Measurements from ENCODE around the gene ARL17B. TPM values are rescaled to one million over a fixed set of nuclear protein-coding genes. Genes with fewer than 3 reads are reported as not detected.
"Not testable (repeated sequence)": the region's sequence is repeated elsewhere in the genome, so short reads cannot be mapped to it uniquely, and the experiment has no call there.

Gene ARL17B
- total and polyA plus RNA-seq, 2 donors (not counting 1 experiment from before 2014, with no cell fraction given): 6.1 to 6.9 TPM

DNA sequence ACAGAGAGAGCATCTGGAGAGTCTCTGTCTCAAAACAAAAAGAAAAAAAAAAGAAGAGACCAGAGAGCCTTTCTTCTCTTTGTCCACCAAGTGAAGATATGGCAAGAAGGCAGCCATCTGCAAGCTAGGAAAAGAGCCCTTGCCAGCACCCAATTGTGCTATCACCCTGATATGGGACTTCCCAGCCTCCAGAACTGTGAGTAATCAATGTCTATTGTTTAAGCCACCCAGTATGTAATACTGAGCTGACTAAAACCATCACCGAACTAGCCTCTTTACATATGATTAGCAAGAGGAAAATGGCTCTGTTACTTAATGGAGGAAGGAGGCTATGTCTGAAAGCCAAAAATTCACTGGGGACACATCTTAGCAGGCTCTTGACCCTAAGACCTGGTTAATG is 105.2 kb downstream of the ARL17B start:
- H3K27me3 ChIP-seq (ENCODE audit: control insufficient read depth, insufficient read depth, low read length); H3K36me3 ChIP-seq (ENCODE audit: control insufficient read depth, insufficient read depth, low read length); H3K79me2 ChIP-seq (ENCODE audit: control insufficient read depth, insufficient read depth, low read length); H3K4me2 ChIP-seq (ENCODE audit: extremely low read depth, insufficient read depth, low read length); H3K27ac ChIP-seq (ENCODE audit: insufficient read depth, low read length); H3K4me3 ChIP-seq (replicated peaks in 1 of 4; ENCODE audit: control extremely low read depth in 1 of 4, insufficient read depth in 1 of 4, low read depth in 3 of 4, low read length in 4 of 4); H3K4me1 ChIP-seq (ENCODE audit: control insufficient read depth, extremely low read depth, insufficient read depth, low read length); DNase-seq (ENCODE audit: low read depth in 2 of 2); H3K9me3 ChIP-seq (ENCODE audit: control insufficient read depth, insufficient read depth, low read depth, low read length); H3K9ac ChIP-seq (ENCODE audit: insufficient read depth, low read length); H4K20me1 ChIP-seq (ENCODE audit: control insufficient read depth, extremely low read depth, insufficient read depth, low read length); H2AFZ ChIP-seq (ENCODE audit: low read length): not testable (repeated sequence)

DNA sequence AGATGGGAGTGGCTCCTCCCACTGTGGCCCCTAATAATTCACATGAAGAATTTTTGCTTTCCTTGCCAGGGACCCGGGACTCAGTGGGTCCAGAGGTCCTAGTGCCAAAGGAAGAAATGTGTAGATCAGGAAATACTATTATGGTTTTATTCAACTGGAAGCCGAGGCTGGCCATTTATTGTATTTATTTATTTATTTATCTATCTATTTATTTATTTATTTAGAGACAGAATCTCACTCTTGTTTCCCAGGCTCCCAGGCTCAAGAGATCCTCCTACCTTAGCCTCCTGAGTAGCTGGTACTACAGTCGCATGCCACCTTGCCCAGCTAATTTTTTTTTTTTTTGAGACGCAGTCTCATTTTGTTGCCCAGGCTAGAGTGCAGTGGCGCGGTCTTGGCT is 107.4 kb downstream of the ARL17B start:
- not testable (repeated sequence) for H3K27ac ChIP-seq (ENCODE audit: insufficient read depth, low read length); H3K4me3 ChIP-seq (replicated peaks in 1 of 4; ENCODE audit: control extremely low read depth in 1 of 4, insufficient read depth in 1 of 4, low read depth in 3 of 4, low read length in 4 of 4); H4K20me1 ChIP-seq (ENCODE audit: control insufficient read depth, extremely low read depth, insufficient read depth, low read length); DNase-seq (ENCODE audit: low read depth in 2 of 2); H3K79me2 ChIP-seq (ENCODE audit: control insufficient read depth, insufficient read depth, low read length); H2AFZ ChIP-seq (ENCODE audit: low read length); H3K4me1 ChIP-seq (ENCODE audit: control insufficient read depth, extremely low read depth, insufficient read depth, low read length); H3K4me2 ChIP-seq (ENCODE audit: extremely low read depth, insufficient read depth, low read length); H3K9me3 ChIP-seq (ENCODE audit: control insufficient read depth, insufficient read depth, low read depth, low read length); H3K27me3 ChIP-seq (ENCODE audit: control insufficient read depth, insufficient read depth, low read length); H3K9ac ChIP-seq (ENCODE audit: insufficient read depth, low read length); H3K36me3 ChIP-seq (ENCODE audit: control insufficient read depth, insufficient read depth, low read length)

- not testable (repeated sequence) for H3K36me3 ChIP-seq (ENCODE audit: control insufficient read depth, insufficient read depth, low read length); H3K9ac ChIP-seq (ENCODE audit: insufficient read depth, low read length); H3K27me3 ChIP-seq (ENCODE audit: control insufficient read depth, insufficient read depth, low read length); H3K4me2 ChIP-seq (ENCODE audit: extremely low read depth, insufficient read depth, low read length); H3K4me1 ChIP-seq (ENCODE audit: control insufficient read depth, extremely low read depth, insufficient read depth, low read length); H4K20me1 ChIP-seq (ENCODE audit: control insufficient read depth, extremely low read depth, insufficient read depth, low read length); H3K27ac ChIP-seq (ENCODE audit: insufficient read depth, low read length); H3K9me3 ChIP-seq (ENCODE audit: control insufficient read depth, insufficient read depth, low read depth, low read length); H3K79me2 ChIP-seq (ENCODE audit: control insufficient read depth, insufficient read depth, low read length); H3K4me3 ChIP-seq (replicated peaks in 1 of 4; ENCODE audit: control extremely low read depth in 1 of 4, insufficient read depth in 1 of 4, low read depth in 3 of 4, low read length in 4 of 4); H2AFZ ChIP-seq (ENCODE audit: low read length)
- peak; percentile 13 to 50 for DNase-seq (ENCODE audit: low read depth in 2 of 2)
- TF ChIP-seq, protein P1, sequence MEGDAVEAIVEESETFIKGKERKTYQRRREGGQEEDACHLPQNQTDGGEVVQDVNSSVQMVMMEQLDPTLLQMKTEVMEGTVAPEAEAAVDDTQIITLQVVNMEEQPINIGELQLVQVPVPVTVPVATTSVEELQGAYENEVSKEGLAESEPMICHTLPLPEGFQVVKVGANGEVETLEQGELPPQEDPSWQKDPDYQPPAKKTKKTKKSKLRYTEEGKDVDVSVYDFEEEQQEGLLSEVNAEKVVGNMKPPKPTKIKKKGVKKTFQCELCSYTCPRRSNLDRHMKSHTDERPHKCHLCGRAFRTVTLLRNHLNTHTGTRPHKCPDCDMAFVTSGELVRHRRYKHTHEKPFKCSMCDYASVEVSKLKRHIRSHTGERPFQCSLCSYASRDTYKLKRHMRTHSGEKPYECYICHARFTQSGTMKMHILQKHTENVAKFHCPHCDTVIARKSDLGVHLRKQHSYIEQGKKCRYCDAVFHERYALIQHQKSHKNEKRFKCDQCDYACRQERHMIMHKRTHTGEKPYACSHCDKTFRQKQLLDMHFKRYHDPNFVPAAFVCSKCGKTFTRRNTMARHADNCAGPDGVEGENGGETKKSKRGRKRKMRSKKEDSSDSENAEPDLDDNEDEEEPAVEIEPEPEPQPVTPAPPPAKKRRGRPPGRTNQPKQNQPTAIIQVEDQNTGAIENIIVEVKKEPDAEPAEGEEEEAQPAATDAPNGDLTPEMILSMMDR (conservative IDR thresholded peaks at IDR 0.05 in 1 of 2, IDR thresholded peaks at IDR 0.05 in 1 of 2; ENCODE audit: low read depth in 1 of 2, low read length in 2 of 2): peak; percentile 49 to 72
Measured at GRCh38 chr17:46253722-46254121, 107.8 kb downstream of the ARL17B start.

- not testable (repeated sequence) for H3K27me3 ChIP-seq (ENCODE audit: control insufficient read depth, insufficient read depth, low read length); H4K20me1 ChIP-seq (ENCODE audit: control insufficient read depth, extremely low read depth, insufficient read depth, low read length); H3K9ac ChIP-seq (ENCODE audit: insufficient read depth, low read length); H3K27ac ChIP-seq (ENCODE audit: insufficient read depth, low read length); H3K4me2 ChIP-seq (ENCODE audit: extremely low read depth, insufficient read depth, low read length); H2AFZ ChIP-seq (ENCODE audit: low read length); H3K79me2 ChIP-seq (ENCODE audit: control insufficient read depth, insufficient read depth, low read length); H3K9me3 ChIP-seq (ENCODE audit: control insufficient read depth, insufficient read depth, low read depth, low read length); H3K36me3 ChIP-seq (ENCODE audit: control insufficient read depth, insufficient read depth, low read length); DNase-seq (ENCODE audit: low read depth in 2 of 2); H3K4me1 ChIP-seq (ENCODE audit: control insufficient read depth, extremely low read depth, insufficient read depth, low read length); H3K4me3 ChIP-seq (replicated peaks in 1 of 4; ENCODE audit: control extremely low read depth in 1 of 4, insufficient read depth in 1 of 4, low read depth in 3 of 4, low read length in 4 of 4)
Measured at GRCh38 chr17:46252804-46253203, 108.8 kb downstream of the ARL17B start.

DNA sequence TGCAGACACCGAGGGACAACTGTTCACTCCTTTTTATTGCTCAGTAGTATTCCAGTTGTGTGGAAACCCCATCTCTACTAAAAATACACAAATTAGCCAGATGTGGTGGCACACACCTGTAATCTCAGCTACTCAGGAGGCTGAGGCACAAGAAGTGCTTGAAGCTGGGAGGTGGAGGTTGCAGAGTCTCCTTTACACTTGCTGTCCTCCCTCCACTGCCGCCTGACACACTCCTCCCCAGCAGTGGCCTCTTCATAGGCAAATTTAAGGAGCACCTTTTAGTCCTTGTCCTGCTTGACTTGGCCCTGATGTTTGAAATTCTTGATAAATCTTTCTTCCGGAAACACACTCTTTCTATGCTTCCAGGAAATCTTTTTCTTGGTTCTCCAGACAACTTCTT is 112.4 kb downstream of the ARL17B start:
- H3K27ac ChIP-seq (ENCODE audit: insufficient read depth, low read length); H3K9me3 ChIP-seq (ENCODE audit: control insufficient read depth, insufficient read depth, low read depth, low read length): not testable (repeated sequence)

DNA sequence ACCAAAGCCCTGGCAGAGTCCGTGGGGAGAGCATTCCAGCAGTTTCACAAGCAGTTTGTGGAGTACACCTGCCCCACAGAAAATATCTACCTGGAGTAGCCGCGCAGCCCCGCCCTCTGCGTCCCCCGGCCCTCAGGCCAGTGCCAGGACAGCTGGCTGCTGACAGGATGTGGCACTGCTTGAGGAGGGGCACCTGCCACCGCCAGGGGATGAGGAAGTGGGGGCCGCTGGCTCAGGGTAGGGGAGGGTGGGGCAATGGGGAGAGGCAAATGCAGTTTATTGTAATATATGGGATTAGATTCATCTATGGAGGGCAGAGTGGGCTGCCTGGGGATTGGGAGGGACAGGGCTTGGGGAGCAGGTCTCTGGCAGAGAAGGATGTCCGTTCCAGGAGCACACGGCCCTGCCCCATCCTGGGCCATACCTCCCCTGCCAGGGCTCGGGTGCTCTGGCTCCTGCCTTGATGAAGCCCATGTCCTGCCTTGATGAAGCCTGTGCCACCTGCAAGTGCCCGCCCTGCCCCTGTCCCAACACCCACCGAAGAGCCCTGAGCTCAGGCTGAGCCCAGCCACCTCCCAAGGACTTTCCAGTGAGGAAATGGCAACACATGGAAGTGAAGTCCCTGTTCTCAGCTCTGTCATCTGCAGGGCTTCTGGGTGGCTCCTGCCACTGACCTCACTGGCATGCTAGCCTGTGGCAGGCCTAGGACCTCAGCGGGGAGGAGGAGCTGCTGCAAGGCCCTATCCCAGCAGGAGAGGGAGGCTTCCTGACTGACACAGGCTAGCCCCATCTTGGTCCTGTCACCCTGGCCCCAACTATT is 116.4 kb downstream of the ARL17B start:
- H3K4me3 ChIP-seq (replicated peaks in 1 of 4; ENCODE audit: control extremely low read depth in 1 of 4, insufficient read depth in 1 of 4, low read depth in 3 of 4, low read length in 4 of 4); H3K27ac ChIP-seq (ENCODE audit: insufficient read depth, low read length); H3K36me3 ChIP-seq (ENCODE audit: control insufficient read depth, insufficient read depth, low read length); H3K4me2 ChIP-seq (ENCODE audit: extremely low read depth, insufficient read depth, low read length); H3K9me3 ChIP-seq (ENCODE audit: control insufficient read depth, insufficient read depth, low read depth, low read length); DNase-seq (ENCODE audit: low read depth in 2 of 2); H3K4me1 ChIP-seq (ENCODE audit: control insufficient read depth, extremely low read depth, insufficient read depth, low read length); H4K20me1 ChIP-seq (ENCODE audit: control insufficient read depth, extremely low read depth, insufficient read depth, low read length); H3K27me3 ChIP-seq (ENCODE audit: control insufficient read depth, insufficient read depth, low read length); H3K79me2 ChIP-seq (ENCODE audit: control insufficient read depth, insufficient read depth, low read length); H2AFZ ChIP-seq (ENCODE audit: low read length); H3K9ac ChIP-seq (ENCODE audit: insufficient read depth, low read length): not testable (repeated sequence)

More for the DNA sequence above, 112.4 kb downstream of the ARL17B start:
- H3K4me2 ChIP-seq (ENCODE audit: extremely low read depth, insufficient read depth, low read length); H3K4me3 ChIP-seq (replicated peaks in 1 of 4; ENCODE audit: control extremely low read depth in 1 of 4, insufficient read depth in 1 of 4, low read depth in 3 of 4, low read length in 4 of 4); H3K9ac ChIP-seq (ENCODE audit: insufficient read depth, low read length); H3K27me3 ChIP-seq (ENCODE audit: control insufficient read depth, insufficient read depth, low read length); H3K79me2 ChIP-seq (ENCODE audit: control insufficient read depth, insufficient read depth, low read length); H2AFZ ChIP-seq (ENCODE audit: low read length); DNase-seq (ENCODE audit: low read depth in 2 of 2); H4K20me1 ChIP-seq (ENCODE audit: control insufficient read depth, extremely low read depth, insufficient read depth, low read length); H3K36me3 ChIP-seq (ENCODE audit: control insufficient read depth, insufficient read depth, low read length); H3K4me1 ChIP-seq (ENCODE audit: control insufficient read depth, extremely low read depth, insufficient read depth, low read length): not testable (repeated sequence)
